ENCODE measurements around the gene SH3RF2.

GRCh38 chr5:145925803-145926202, 10.6 kb upstream of the SH3RF2 start:
- TF ChIP-seq CTCF (IDR thresholded peaks at IDR 0.05) (no peak), POLR2A (IDR thresholded peaks at IDR 0.05) (no peak)
